NCI-H1105 treated with DMSO at 0.1 percent for 48 hours (cell line): ENCODE measurements around the gene GNAL.
A peak's percentile ranks its signal among the peaks of the same experiment; 100 is the strongest.
"Not testable (repeated sequence)": the region's sequence is repeated elsewhere in the genome, so short reads cannot be mapped to it uniquely, and the experiment has no call there.

Source experiments
- DNase-seq: peaks from one replicate; lab custom pipeline; 2025; lab: John Stamatoyannopoulos, UW

Gene GNAL

DNA sequence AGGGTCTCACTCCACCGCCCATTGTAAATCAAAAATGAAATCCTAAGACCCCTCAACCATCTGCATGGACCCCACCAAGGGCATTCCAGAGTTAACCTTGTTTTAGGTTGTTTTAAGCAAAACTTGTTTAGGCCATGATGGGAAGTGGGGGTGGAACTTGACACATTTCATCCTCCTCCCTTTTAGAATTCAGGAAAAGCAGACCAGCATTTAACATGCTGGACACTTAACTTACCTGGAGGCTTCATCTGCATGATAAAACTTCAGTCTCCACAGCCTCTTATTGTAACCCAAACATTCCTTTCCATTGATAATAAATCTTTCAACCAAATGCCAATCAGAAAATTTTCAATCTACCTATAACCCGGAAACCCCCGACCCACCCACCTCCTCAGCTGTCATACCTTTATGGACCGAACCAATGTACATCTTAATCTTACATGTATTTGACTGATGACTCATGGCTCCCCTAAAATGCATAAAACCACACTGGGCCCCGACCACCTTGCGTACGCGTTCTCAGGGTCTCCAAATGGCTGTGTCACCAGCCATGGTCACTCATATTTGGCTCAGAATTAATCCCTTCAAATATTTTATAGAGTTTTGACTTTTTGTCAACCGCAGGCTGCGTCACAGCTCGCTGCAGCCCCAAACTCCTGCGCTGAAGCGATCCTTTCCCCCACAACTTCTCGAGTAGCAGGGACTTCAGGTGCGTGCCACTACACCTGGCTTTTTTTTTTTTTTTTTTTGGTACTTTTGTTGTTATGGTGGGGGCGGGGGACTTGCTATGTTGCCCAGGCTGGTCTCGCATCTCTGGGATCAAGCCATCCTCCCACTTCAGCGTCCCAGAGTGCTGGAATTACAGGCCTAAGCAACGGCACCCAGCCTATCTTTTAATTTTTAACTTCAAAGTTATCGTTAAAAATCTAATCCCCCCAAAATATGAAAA is 218.1 kb downstream of the GNAL start:
- no peak for DNase-seq

GRCh38 chr18:11908182-11909060 is 219.4 kb downstream of the GNAL start, which contains the start of gene MPPE1:
Gene MPPE1, minus strand, starts transcription at chr18:11908317. Its CDS starts 11,053 bp downstream, at chr18:11897264.
- peak; percentile 87 for DNase-seq

DNA sequence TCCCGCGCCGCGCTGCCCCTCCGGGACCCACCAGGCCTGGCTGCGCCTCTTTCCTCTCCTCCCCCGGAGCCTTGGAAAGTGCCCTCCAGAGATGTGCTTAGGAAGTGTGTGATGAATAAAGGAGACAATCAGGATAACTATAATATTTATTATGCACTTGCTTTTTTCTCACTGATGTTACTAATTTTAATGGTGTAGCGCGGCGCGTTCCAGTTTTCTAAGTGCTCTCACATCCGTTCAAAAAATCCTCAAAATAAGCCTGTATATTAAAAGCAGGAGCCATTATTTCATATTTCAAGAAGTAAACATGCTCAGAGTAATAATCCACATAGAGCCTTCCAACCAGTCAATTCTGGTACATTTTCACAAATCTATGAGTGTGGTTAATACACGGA is 220.0 kb downstream of the GNAL start:
- peak; percentile 16 for DNase-seq

- DNase-seq: no peak
Observed at GRCh38 chr18:11909591-11910026, 220.5 kb downstream of the GNAL start.

DNA sequence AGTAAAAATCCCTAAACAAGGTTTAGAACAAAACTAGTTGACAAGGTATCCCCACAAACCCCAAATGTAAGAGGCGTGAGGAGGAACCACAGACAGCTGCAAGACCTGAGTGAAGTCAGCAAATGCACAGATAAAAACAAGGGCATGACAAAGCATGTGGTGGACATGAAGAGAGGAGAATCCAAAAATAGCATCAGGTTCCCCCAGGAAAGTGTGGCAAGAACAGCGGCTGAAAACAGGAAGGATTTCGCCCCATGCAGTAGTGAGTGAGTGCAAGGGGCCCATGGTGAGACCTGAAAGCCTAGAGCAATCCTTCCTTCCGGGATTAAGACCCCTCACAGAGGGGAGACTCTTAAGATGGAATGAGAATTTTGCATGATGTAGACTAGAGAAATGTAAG is 227.8 kb downstream of the GNAL start:
- DNase-seq: not testable (repeated sequence)

- DNase-seq: not testable (repeated sequence)
Observed at GRCh38 chr18:11919522-11919921, 230.5 kb downstream of the GNAL start.

DNA sequence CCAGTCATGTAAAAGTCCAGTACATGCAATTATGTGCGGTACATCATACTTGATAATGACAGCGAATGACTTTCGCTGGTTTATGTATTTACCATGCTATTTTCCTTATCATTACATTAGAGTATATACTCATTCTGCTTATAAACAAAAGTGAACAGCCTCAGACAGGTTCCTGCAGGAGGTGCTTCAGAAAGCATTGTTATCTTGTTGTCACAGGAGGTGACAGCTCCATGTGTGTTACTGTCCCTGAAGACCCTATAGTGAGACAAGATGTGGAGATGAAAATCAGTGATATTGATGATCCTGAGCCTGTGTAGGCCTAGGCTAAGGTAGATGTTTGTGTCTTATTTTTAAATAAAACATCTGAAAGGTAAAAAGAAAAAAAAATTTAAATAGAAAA is 234.4 kb downstream of the GNAL start:
- no peak for DNase-seq

DNA sequence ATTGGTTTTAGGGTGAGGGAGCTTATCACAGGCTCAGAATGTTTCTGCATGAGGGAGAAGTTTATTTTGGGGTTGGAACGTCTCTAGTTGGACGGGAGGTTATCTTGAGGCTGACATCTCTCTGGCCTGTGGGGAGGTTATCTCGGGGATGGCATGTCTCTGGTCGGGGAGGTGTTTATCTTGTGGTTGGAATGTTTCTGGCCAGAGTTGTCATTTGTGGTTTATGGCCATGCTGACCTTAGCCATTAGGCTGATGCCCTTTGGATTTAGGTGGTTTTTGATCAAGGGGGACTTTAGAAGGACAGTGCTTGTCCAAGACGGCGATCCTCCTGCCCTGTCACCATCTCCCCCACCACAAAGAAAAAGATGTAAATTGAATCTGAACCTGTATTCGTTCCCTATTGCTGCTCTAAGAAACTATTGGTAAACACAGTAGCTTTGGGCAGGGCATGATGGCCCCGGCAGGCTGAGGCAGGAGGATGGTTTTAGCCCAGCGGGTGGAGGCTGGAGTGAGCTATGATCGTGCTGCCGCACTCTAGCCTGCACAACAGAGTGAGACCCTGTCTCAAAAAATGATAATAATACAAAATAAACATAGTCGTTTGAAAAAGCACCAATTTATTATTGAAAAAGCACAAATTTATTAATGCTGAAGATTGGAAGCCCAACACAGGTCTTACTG is 236.9 kb downstream of the GNAL start:
- DNase-seq: no peak

DNA sequence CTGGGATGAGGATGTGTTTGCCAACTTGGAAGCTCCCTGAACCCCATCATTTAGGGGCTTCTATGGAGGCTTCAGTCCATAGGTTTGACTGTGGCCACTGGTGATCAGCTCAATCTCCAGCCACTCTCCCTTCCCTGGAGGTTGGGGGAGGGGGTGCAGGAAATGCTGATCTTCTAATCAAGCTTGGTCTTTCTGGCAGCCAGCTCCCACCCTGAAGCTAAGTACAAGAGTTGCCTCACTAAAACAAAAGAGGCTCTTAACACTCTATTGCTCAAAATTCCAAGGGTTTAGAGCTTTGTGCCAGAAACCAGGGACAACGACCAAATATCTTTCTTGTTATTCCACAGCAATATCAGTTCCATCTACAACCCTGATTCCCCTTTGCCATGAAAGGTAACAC is 238.4 kb downstream of the GNAL start:
- no peak for DNase-seq

DNA sequence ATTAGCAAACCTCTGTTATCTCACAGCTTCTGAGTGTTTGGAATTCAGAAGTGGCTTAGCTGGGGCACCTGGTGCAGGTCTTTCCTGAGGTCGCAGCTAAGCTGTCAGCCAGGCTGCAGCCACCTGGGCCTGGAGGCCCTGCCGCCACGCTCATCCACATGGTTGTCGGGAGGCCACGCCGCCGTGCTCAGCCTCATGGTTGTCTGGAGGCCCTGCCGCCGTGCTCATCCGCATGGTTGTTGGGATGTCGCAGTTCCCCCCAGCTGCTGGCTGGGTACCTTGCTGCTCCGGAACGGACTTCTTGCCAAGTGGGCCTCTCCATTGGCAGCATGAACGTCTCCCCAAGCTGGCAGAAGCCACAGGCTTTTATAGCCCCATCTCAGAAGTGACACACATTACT is 243.3 kb downstream of the GNAL start:
- no peak for DNase-seq
